AG04449 (cell line): ENCODE results near the gene LLGL1.

ENCODE experiments used
- CTCF ChIA-PET: fragments of 350-600 bp; formaldehyde crosslinking; extraction: SDS; loops from one replicate; lab custom pipeline; 2021; ENCODE audit warnings: antibody characterized with exemption; lab: Yijun Ruan, JAX
- POLR2A ChIA-PET: fragments of 400-600, 350-600 bp; formaldehyde crosslinking; extraction: SDS; loops from one replicate; lab custom pipeline; 2020; ENCODE audit warnings: antibody characterized with exemption, inconsistent platforms; lab: Yijun Ruan, JAX
- DNase-seq: peaks from one replicate; pipeline ENCODE4 v3.0.0-alpha.2; 2010; ENCODE audit warnings: low read depth, low spot score
- H3K4me3 ChIP-seq: 2 replicates; pipeline ENCODE4 v1.5.1; 2011; ENCODE audit warnings: low read depth, mild to moderate bottlenecking, control low read depth, low read length
- CTCF ChIP-seq: IDR thresholded peaks from one replicate; pipeline ENCODE4 v1.5.1; 2011; ENCODE audit warnings: mild to moderate bottlenecking, moderate library complexity, low read length, control low read depth, inconsistent platforms; ENCODE audit not compliant: insufficient read depth; ENCODE audit errors: missing control alignments

The LLGL1 gene

GRCh38 chr17:18257268-18257981 is 32.0 kb downstream of the LLGL1 start:
- peak overlapping the region; percentile 85 for H3K4me3 ChIP-seq
- TF ChIP-seq CTCF = no peak
- DNase-seq = no peak
- POLR2A ChIA-PET = no interaction called here
- CTCF ChIA-PET = interaction anchor here (1.2 kb wide), 1 partner anchor 9 kb away, joined by 6 read pairs; no protein-coding TSS in a partner anchor

- TF ChIP-seq CTCF = no peak
- H3K4me3 ChIP-seq = peak overlapping the region; percentile 85
- ChIA-PET CTCF (no interaction called here), POLR2A (no interaction called here)
- DNase-seq = no peak
Measured at GRCh38 chr17:18257982-18258355, 32.5 kb downstream of the LLGL1 start.

- peak within 1 kb of the TSS; percentile 85 for H3K4me3 ChIP-seq
- ChIA-PET CTCF (interaction anchor here (4.7 kb wide), 1 partner anchor 10 kb away, joined by 25 read pairs; no protein-coding TSS in a partner anchor), POLR2A (interaction anchor here (0.7 kb wide), 1 partner anchor 31 kb away, joined by 3 read pairs; no protein-coding TSS in a partner anchor)
- no peak for DNase-seq
- TF ChIP-seq CTCF = no peak
Measured at GRCh38 chr17:18258356-18259038, 33.1 kb downstream of the LLGL1 start, which contains the start of gene FLII. FLII (minus strand) TSS chr17:18258738; CDS start chr17:18258690, 48 bp downstream.

GRCh38 chr17:18259621-18260331 is 34.3 kb downstream of the LLGL1 start:
- peak overlapping the region; percentile 93 for H3K4me3 ChIP-seq
- no peak for DNase-seq
- ChIA-PET CTCF (interaction anchor here (4.7 kb wide), 1 partner anchor 11 kb away, joined by 25 read pairs; no protein-coding TSS in a partner anchor), POLR2A (interaction anchor here (0.7 kb wide), 1 partner anchor 33 kb away, joined by 3 read pairs; no protein-coding TSS in a partner anchor)
- no peak for TF ChIP-seq CTCF

GRCh38 chr17:18260332-18261145 is 35.1 kb downstream of the LLGL1 start, which contains the start of gene MIEF2:
MIEF2 (plus strand) TSS chr17:18260662; CDS start chr17:18262721, 2,059 bp downstream.
- POLR2A ChIA-PET = no interaction called here
- H3K4me3 ChIP-seq = peak within 1 kb of the TSS; percentile 93
- DNase-seq = peak; percentile 45
- no peak for TF ChIP-seq CTCF
- CTCF ChIA-PET = interaction anchor here (4.7 kb wide), 1 partner anchor 12 kb away, joined by 25 read pairs; no protein-coding TSS in a partner anchor
